Dermis microvascular lymphatic vessel endothelial cell (primary cell): ENCODE measurements around the gene ATP1A4. TPM values are rescaled to one million over a fixed set of nuclear protein-coding genes. Genes with fewer than 3 reads are reported as not detected.
"Not testable (repeated sequence)": the region's sequence is repeated elsewhere in the genome, so short reads cannot be mapped to it uniquely, and the experiment has no call there.

Experiments
- DNase-seq, 2 donors: peaks; one replicate each; pipeline versions ENCODE4 v3.0.0 to v3.0.0-alpha.2; 2010; ENCODE audit warnings: low read depth in 2 of 2
- total RNA-seq: library from RNA; depleted of rRNA; stranded (reverse); fragments of >200 nt; gene quantifications from 2 replicates; pipeline ENCODE4 v1.2.1, GENCODE V29; 2014

The ATP1A4 gene
- total RNA-seq, result not detected in 2 replicates

GRCh38 chr1:160151303-160151702, at the start of gene ATP1A4:
TSS of gene ATP1A4 (plus strand) at chr1:160151603. CDS start at chr1:160152041, 438 bp downstream.
- DNase-seq, result no peak

DNA sequence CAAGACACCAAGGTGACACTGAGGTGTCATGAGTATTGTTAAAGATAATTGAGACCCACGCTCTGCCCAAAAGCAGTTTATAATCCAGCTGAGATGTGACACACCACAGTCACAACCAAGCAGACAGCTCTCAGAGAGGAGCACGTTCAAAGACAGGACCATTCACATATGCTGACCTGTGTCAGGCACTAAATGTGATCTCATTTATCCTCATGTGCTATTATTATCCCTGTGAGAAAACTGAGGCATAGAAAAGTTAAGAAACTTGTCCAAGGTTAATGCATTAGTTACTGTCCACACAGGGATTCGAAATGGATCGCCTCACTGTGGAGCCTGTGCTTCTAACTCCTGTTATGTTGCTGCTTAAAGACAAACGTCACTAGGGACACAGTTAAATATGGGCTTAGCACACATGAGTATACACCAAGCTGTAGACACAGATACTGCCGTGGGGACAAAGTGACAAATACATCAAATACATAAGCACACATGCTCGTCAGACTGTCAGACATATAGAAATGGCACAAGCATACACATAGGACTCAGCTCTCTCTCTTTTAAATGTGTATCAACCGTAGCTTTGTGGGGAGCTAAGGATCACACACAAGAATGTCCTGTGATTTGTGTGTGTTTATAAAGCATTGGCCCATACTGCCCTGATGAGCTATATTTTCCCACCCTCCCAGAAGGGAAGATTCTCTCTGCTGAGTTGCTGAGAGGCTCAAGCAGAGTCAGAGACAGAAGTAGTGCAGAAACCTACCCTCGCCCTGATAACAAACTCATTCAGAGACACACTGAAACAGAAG, 49.5 kb upstream of the ATP1A4 start:
- DNase-seq, result no peak

GRCh38 chr1:160103658-160104408, 47.6 kb upstream of the ATP1A4 start:
- DNase-seq, result no peak

GRCh38 chr1:160104486-160104885, 46.9 kb upstream of the ATP1A4 start:
- DNase-seq, result no peak

DNA sequence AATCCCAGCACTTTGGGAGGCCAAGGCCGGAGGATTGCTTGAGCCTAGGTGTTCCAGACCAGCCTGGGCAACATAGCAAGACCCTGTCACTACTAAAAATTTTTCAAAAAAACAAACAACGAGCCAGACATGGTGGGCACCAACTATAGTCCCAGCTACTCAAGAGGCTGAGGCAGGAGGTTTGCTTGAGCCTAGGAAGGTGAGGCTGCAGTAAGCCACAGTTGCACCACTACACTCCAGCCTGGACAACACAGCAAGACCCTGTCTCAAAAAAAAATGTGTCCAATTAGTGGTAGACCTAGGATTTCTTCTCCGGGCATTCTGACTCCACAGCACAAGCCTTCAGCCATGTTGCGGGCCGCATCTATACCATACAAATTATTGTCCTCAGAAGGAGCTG, 46.2 kb upstream of the ATP1A4 start:
- no peak for DNase-seq

DNA sequence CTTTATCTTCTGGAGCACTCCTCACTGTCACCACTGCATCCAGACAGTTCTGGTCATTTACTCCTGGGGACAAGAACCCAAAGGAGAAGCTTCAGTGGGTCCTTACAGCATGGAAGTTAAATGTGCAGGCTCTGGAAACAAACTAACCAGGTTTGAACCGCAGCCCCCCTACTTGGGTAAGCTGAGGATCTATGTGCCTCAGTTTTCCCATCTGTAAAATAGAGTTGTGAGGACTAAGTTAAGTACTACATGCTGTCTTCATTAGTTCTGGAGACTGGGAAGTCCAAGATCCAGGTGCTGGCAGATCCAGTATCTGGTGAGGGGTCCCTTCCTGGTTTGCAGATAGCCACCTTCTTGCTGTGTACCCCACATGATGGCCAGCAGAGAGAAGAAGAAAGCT, 43.9 kb upstream of the ATP1A4 start:
- no peak for DNase-seq

- DNase-seq, result peak; percentile 6 to 56
Measured at GRCh38 chr1:160108888-160109662, 42.3 kb upstream of the ATP1A4 start.

DNA sequence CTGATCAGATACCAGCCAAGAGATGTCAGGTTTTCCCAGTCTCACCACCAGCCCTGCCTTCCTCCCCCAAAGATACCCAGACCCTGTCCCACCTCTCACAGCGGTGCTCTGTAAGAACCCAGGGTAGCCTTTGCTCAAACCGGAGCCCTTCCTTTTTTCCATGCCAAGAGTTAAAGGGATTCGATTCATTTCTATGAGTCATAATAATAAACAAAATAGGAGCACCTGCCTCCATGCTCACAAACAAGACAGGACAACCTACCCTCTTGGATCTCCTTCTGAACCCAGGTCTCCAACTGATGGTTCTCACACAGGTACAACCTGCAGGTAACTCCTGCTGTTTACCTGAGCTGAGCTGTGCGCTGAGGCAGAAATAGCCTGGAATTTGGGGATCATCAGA, 41.7 kb upstream of the ATP1A4 start:
- DNase-seq, result no peak

DNA sequence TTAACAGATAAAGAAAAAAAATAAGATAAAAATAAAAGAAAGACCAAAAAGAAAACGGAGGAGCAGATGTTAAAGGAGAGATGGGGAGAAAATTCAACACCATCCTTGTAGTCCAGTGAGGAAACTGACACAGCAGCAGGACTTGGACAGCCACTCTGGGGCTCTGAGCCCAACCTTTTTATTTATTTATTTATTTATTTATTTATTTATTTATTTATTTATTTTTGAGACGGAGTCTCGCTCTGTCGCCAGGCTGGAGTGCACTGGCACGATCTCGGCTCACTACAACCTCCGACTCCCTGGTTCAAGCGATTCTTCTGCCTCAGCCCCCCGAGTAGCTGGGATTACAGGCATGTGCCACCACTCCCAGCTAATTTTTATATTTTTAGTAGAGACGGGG, 39.9 kb upstream of the ATP1A4 start:
- not testable (repeated sequence) for DNase-seq

DNA sequence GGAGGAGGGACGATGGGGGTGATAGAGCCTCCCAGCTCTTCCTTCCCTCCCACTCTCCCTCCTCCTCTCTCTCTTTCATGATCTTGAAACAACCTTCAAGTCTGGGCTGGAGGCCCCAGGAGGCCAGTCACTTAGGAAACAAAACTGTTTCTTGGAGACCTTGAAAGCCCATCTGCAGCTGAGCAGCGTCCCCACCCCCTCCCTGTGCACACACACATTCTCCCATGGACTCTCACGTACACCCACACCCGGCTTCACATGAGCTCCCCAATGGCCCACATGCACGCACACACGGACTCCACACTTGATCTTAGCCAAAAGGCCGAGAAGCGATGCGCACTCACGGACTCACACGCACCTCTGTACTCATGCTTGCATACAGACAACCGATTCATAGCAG, 39.0 kb upstream of the ATP1A4 start:
- no peak for DNase-seq

DNA sequence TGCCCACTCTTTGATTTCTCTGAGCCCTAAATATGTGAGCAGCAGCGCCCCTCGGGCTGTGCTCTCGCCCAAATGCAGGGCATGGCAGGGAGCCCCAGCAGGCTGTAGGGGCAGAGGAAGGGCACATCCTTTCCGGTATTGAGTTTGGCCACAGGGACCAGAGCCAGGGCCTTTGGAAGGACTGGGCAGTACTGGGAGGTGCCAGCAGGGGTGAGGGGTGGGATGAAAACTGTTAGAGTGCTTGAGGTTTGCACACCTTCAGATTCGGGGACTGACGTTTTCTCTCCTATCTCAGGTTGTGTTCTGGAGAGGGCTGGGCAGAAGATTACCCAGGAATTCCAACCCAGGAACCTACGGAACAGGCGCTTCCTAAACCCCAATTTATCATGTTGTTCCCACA, 38.0 kb upstream of the ATP1A4 start:
- no peak for DNase-seq

GRCh38 chr1:160114085-160114484, 37.3 kb upstream of the ATP1A4 start:
- no peak for DNase-seq

- no peak for DNase-seq
Measured at GRCh38 chr1:160115545-160116282, 35.7 kb upstream of the ATP1A4 start, which contains the start of gene ATP1A2. TSS of gene ATP1A2 (plus strand) at chr1:160115759. CDS start at chr1:160115862, 103 bp downstream.

DNA sequence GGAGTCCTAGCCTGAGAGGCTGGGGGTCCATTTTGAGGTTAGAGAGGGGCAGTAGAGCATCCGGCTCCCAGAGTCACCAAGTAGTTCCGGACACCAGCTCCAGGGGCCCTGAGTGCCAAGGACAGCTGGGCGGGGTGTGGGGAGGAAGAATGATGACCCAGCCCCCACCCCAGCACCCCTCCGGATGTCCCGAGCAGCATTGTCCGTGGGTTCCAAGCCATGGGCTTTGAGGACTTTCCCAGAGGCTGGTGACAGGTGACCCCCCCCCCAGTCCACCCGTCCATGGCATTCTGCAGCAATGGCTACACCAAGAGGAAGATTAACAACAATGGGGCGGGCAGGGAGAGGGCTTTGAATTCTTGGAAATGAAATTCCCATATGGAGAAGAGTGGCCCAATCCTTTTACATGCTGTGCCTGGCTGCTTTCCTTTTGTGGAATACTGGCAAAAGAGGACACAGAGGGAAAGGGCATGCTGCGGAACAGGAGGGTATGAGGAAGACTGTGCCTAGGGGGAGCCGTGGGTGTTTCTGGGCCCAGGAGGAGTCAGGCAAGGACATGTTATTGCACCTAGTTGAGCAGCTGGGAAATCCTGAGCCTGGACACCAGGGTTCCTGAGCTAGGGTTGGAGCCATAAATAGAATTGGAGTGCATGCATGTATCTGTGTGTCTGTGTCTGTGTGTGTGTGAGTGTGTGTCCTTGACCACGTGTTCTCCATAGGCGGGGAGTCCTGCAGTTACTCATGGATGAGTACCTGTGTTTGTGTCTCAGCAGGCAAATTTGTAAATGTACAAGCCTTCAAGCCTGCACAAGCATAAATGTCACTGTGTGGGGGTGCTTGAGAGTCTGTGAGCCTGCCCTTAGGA, 34.9 kb upstream of the ATP1A4 start:
- DNase-seq, result no peak

DNA sequence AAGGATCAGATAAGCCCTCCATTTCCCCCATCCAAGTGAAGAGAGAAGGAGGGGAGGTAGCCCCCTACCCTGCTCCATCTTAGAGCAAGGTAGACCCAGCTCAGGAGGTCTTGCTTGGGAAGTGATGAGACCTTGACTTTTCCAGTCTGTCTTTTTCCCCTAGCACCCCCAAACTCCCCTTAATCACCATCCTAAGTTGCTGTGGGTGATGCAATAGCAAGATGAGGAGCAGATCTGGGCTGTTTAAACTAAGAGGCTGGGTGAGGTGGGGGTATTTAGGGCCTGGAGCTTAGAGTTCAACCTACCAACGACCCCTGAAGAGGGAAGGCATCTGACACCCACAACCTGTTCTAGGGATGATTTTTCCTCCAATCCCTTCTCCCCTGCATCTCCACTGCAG, 34.1 kb upstream of the ATP1A4 start:
- no peak for DNase-seq

DNA sequence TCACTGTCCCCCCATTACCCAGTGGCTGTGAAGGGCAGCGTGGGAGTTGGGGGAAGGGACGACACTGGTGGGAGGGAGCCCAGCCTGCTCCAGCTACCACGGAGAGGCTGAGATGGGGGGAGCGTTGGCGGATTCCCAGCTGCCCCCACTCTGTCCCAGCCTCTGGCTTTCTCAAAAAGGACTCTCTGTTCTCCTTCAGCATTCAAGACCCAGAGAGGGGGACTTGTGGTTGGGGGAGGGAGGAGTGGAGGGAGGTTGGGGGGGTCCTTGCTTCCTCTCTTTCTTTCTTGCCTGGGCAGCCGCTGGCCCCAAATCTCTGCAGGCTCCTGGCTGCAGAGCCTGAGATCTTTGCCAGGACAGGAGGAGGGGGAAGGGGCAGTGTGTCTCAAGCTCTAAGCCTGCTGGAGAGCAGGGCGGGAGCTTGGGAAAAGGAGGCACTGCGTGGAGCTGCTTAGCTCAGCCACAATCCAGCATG, 33.7 kb upstream of the ATP1A4 start:
- DNase-seq, result no peak

DNA sequence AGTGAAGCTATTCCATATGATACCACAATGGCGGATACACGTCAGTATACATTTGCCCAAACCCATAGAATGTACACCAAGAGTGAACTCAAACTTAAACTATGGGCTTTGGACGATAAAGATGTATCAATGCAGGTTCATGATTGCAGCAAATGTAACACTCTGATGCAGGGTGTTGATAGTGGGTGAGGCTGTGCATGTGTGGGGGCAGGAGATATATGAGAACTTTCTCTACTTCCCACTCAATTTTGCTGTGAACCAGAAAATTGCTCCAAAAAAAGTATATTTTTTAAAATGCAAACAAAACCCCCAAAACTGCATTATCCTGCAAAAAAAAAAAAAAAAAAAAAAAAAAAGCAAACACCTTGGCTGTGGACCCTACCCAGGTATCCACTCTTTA, 32.5 kb upstream of the ATP1A4 start:
- no peak for DNase-seq

DNA sequence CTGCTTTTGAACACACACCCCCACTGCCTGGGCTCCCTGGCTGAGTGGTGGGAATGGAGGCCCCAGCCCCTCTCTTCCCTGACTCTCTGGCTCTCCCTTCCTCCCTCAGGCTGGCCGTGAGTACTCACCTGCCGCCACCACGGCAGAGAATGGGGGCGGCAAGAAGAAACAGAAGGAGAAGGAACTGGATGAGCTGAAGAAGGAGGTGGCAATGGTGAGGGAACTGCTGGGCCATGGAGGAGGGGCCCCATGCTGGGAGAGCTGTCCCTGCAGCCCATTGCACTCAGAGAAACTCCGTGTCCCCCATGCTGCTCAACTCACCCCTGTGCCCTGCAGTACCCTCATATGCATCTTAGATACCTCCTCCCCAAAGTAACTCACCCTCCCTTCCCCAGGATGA, 30.6 kb upstream of the ATP1A4 start:
- no peak for DNase-seq

DNA sequence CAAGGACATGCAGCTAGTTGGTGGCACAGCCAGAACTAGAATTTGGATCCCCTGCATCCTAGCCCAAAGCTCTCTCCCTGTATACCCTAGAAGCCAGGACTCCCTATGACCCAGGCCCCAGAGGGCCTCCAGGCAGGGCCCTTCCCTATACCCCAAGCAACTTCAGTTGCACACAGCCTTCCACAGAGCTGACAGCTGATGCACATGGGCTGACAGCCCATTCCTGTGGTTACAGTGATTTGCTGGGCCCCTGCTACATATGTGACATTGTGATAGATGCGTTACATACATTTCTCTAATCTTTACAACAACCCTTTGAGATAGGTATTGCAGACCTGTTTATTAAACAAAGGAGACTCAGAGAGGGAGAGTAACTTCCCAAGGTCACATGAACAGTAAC, 30.0 kb upstream of the ATP1A4 start:
- DNase-seq, result no peak

GRCh38 chr1:160122978-160123495, 28.4 kb upstream of the ATP1A4 start:
- DNase-seq, result no peak
